AG08396 (cell line): ENCODE data around the gene SORCS1.

Source experiments
- DNase-seq: peaks from one replicate; pipeline ENCODE4 v3.0.0; 2012; ENCODE audit warnings: low spot score, mixed read lengths

Gene SORCS1

DNA sequence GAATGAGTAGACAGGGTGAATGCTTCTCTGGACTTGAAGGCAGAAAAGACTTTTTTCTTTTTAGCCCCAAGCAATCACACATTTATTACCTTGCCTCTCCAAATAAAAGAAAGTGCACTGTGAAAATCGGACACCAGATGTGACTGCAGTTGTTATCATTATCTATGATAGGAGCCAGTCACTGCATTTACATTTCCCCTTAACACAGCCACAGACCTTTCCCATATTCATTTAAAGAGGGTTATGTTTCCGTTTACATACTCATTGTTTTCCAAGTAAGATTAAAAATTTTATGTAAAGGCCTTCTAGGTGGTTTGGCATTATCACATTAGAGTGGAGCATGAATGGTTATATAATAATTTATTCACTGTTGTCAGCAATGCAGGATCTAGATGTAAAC is 586.8 kb downstream of the SORCS1 start:
- DNase-seq, result no peak

DNA sequence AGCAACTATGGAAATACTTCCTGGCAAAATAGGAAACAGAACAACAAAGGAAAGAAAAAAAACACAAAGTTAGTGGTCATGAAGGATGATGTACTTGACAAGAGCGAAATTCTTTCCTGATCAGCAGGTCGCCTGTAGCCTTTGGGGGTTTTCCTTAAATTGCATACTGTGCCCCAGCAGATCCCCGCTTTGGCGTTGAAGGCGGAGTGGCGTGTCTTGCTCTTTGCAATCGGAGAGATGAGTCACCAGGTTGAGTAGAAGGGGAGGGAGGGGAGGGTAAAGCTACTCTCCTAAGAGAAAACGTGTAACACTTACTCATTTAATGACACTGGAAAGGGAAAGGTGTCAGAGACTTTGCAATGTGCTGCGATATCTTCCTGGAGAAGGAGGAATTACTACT is 587.2 kb downstream of the SORCS1 start:
- DNase-seq, result no peak

DNA sequence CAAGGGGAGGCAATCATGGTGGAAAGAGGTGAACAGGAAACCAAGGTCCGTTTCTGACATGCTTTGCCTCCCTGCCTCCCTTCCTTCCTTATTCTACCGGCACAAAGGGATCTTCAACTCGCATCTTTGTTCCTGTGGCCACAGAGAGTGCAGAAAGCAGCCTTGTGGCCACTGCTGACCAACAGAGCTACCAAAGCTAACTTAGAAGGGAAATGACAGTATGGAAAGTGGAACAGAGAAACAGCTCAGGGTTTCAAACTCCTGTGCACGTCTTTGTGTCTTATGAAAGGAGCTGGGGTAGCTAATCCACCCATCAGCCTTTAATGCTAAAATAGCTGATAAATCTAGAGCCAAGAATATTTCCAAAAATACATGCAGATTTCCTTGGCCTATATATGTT is 588.0 kb downstream of the SORCS1 start:
- DNase-seq, result no peak

DNA sequence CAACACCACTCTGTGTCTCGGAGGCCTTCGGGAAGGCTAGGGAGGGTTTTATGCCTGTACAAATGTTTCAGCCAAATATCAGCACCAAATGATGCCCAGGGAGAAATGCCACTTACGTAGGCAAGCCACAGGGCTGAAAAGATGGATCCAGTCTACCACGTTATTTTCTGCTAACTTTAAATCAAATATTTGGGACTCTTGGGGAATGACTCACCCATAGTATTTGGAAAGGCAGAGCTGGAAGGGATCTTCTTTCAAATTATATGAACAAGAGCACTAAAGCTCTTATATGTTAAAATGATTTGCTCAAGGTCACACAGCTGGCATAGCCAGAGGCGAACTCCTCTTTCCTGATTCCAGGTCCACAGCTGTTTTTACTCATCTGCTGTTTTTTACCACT is 591.4 kb downstream of the SORCS1 start:
- DNase-seq, result no peak

DNA sequence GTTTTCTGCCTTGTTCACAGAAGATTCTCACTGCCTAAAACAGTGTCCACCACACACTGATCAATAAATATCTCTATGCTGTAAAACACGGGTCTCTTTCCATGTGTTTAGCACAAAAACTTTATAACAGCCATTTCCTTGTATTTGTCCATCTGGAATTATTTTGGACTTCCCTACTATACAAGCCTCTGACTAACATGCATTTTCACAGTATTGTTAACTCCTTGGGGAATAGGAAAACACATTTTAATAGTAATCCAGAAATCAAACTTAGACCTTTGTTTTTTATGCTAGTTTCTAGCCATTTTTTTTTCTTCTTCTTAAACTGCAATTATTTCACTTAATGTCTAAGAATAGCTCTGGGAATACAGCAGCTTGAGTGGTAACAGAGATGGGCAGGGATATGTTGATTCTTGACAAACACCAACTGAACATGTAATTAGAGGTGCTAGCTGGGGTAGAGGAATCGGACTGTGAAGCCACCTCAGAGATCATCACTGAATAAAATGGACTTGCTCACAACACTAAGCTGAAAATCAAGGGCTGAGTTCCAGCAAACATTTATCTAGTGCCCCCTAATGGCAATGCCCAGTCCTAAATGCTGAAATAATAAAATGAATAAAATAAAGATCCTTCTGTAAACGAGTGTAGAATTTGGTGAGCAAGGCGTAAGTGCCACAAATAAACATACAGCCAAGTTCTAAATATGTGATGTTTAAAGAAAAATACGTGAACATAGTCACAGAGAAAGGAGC is 593.1 kb downstream of the SORCS1 start:
- DNase-seq, result no peak

DNA sequence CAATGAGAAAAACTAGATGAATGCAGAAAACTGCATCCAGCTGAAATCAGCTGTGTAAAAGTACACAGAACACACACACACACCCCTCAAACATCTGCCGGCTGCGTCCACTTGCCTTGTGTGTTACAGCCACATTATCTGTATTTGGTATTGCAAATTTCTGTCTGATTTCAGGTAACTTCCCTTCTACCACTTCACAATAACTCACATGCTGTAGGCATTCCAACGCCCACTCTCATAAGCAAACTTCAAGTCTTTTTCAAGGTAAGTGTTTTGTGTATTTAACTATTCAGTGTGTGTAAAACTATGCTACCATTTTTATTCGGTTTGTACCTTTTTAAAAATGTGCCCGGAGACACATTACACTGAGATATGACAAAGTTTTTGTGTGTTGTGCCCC is 594.2 kb downstream of the SORCS1 start:
- DNase-seq, result no peak

DNA sequence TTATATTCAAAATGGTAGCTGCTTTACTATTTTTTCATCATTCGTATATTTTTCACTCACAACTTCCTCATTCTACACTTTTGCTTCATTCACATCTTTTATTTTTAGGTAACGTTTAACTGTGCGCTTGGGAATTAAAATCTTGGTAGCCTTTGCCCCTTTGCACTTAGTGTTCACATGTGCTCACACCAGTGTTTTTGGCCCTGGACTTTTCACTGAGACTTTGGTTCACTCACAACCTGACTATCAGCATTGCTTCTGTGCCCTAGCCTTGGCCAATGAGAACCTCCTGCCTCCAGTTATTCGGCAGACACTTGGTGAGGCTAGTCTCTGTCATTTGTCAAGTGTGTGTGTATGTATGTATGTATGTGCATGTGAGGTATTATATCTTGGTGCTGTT is 596.9 kb downstream of the SORCS1 start:
- DNase-seq, result no peak

DNA sequence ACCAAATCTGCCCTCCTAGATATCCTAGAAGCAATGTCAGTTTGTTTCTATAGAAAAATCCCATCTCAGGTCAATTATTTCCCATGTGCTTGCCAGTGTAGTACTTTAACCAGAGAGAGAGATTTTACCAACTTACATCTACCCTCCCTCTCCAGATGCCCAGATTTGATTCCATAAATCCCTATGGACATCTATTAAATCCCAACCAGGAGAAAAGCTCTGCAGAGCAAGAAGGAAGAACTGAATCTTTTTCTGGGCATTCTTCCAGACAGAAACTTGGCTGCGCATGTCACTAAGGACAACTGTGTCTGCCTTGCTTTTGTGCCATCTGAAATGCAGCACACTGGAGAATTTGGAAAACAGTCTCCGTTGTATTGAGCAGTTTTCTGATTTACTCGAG is 597.6 kb downstream of the SORCS1 start:
- no peak for DNase-seq

DNA sequence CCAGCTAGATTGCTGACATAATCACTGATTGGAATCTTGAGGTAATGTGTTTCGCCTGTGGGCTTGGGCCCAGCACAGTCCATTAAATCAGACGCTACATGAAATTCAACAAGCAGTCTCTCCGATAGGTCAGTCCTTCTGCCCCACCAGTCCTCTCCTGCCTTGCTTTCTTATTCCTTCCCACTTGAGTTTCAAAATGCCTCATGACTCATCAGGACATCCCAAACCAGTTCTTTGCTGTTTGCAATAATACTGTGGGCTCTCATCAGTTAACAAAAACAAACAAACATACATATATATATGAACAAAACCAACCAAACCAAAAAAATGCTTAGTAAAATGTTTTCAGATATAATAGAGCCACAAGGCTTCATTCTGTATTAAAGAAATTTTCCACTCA is 599.0 kb downstream of the SORCS1 start:
- DNase-seq, result no peak

DNA sequence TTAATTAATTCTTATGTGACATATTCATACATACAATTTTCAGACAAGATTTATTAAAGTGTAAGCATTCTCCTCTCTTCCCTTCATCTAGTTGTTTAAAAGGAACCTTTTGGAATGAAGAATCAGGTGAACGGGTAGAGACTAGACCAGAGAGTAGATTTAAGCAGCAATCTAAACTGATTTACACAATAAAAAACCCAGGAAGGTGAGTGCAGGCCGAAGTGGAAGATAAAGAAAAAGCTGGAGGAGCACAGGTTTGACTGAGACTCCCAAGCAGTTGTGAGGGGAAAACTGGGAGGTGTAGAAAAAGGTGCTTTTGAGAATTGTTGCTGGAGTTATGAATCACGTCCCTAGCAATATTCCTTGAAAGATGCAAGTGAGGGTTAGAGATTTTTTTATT is 601.1 kb downstream of the SORCS1 start:
- DNase-seq, result no peak

DNA sequence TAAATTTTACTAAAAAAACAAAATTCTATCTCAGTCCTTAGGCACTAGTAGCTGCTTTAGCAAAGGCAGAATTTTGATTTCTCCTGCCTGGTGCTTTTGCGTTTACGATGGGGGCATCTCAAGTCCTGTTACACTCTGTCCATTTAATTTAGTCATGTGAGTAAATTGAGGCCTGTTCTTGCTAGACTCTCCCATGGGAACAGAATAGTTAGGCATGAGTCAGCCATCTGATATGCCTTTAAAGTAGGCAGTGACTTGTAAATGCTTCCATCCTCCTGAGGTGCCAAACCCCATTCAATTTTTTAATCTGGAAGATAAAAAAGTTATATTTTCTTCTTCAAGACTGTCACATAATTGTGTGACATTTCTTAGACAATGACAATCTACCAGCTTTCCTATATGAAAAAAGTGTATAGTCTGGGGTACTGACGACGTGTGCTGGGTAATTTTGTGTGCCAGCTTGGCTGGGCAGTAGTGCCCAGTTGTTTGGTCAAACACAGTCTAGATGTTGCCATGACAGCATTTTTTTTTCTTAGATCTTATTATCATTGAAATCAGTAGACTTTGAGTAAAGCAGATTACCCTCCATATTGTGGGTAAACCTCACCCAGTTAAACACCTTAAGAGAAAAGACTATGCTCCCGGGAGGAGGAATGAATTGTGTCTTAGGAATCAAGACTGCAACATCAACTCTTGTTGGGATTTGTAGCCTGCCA is 603.4 kb downstream of the SORCS1 start:
- no peak for DNase-seq

DNA sequence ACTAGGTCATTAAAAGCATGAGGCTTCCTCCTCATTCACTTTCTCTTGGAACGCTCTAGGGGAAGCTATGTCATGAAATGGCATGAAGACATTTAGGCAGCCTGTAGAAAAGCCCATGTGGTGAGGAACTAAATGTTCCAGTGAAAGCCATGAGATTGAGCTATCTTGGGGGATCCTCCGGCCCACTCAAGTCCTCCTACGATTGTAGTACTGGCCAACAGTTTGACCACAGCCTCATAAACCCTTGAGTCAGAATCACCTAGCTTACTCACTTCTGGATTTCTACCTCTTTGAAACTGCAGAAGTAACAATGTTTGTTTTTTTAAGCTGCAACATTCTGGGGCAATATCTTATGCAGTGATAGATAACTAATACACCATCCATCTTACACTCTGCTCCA is 605.1 kb downstream of the SORCS1 start:
- DNase-seq, result no peak

DNA sequence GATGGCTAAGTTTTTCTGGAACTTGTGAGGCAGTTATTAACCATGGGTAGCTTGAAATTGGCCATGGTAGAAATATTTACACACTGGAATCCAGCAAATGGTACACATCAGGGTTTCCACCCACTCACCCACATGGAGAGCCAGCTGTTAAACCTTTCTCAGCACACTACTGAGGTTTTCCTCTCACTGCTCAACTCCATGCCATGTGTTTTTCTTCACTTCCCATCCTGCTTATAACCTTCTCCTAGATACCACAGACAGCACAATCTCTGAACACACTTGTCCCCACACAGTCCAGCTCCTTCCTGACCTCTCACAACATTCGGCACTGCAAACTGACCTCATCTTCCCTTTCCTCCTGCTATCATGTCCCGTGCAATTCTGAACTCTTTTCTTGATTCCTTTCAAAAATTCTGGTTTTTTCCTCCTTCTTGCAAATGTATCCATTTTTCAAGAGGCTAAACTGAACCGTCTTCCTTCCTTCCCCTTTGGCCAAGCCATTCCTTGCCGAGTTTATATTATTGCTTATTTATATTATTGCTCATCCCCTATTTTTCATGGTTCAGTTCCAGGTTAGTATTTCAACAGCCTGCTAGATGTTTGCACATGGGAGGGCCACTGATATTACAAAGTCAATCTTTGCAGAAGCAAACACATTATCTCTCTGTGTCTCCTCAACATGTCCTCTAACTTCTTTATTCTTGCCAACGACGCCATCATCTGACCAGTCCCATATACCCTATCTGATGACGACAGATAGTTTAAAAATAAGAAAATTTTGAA is 606.4 kb downstream of the SORCS1 start:
- DNase-seq, result no peak

DNA sequence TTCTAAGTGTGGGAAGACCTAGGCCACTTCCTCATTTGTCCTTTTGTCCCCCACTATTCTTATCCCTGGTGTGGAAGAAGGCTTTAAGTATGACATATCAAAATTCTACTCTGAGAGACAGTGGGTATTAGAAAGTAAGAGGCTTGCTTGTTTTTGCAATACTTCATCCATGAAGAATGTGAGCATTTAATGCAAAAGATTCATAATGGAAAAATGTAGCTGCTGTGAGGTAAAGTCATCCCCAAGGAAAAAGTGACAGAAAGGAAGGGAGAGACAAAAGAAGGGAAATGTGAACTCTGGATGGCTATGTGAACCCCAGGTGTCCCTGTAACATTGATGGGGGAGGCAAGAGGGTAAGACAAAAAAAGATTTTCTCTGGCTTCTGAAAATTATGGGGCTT is 607.5 kb downstream of the SORCS1 start:
- no peak for DNase-seq

DNA sequence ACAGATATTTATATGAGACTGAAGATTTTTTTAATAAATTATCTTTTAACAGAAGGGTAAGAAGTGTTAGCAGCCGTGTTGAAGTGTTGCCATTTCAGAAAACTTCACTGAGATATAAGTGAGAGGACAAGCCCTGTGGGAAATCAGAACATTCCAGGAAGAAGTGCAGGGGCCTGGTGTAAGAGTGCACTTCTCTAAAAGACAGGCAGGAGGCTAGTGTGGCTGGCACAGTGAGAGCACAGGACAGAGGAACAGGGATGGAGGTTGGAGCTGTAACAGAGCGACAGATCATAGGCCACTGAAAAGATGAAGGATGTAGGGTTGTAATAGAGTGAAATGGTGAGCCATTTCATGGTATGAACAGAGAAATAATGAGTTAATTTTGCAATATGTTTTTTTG is 608.9 kb downstream of the SORCS1 start:
- DNase-seq, result no peak

DNA sequence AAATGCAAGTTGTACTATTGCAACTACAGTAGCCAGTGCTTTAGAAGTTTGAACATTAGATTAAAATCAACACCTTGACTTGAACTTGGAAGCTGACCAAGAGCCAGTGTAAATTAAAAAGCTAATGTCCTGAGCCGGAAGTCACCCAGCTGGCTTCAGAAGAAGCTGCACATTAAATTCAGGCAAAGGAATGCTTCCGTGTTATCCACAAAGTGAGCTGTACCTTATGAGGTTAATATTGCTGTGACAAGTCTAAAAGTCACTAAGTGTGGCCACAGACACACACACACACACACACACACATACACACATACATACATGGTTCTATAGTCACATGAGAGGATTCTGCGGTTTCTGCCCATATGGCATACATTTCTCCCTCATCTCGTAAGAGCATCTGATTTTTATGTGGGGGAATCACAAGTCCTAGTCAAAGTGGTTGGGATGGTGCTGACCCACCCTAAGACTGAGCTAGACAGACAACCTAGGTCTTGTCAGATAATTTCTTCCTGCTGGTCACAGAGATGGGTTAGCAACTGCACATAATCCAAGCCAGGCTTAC is 612.9 kb downstream of the SORCS1 start:
- no peak for DNase-seq

DNA sequence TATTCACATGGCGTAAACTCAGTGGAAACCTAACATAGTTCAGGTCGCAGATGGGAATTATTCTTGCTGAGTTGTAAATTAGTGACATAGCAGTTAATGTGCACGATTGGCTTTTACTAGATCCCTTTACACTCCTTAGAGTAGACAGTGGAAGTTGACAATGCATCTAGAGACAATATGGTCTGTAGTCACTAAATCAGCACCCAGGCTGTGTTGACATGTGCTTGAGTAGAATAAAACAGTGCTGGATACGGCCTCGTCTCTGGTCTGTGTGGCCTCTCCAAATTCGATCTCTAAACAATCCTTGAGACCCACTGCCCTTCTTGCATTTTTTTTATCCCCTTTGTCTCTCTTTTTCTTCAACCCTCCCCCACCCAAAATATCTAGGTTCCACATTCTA is 615.7 kb downstream of the SORCS1 start:
- no peak for DNase-seq

DNA sequence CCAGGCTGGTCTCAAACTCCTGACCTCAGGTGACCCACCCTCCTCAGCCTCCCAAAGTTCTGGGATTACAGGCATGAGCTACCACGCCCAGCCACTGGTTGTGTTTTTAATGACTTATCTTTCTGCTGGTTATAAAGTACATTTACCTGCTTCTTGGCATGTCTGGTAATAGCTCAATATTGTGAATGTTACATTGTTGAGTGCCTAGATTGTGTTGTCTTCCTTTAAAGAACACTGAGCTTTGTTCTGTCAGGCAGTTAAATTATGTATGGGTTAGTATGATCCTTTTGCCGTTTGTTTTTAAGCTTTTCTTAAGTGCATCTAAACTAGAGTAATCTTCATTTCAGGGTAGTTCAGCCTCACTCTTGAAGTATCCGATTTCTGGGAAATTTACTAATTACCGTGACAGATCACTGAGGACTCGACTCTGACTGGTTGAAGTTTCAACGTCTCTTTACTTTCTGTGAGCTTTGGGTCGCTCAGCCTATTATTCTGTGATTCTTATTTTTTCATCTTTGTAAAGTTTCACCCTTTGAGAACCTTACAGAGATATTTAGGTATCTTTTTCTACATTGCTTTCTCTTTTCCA is 617.4 kb downstream of the SORCS1 start:
- DNase-seq, result no peak

DNA sequence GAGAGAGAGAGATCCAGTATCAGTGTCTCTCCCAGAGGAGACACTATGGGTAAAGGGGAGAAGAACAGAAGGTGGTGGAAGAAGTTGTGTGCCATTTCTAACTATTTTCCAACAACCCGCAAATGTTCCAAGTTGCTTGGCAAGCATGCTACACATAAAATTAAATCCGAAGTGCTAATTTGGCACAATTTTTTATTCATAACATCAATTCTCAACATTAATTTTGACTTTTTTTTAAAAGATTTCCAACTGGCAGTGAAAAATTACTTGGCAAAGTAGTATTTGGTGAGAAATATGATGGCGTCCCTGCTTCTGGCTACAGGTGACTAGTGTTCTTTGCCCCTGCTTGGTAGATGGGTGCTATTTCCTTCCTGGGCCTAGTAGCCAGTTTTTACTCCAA is 622.0 kb downstream of the SORCS1 start:
- DNase-seq, result no peak

DNA sequence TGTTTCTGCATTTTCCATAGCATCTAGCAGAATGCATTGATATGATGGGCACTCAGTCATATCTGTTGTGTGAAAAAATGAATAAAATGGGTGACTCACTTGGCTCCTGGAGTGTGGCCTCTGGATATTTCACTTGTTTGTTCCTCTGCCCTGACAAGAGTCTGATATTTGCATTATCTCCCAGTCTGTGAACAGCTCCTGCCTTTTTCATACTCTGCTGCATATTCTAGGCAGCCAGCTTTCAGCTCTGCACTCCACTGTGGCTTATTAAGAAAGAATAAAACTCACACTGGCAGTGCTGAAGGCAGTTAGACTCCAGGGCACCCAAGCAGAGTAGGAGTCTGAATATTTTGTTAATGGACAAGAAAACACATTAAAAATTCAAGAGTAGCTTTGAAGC is 623.9 kb downstream of the SORCS1 start:
- DNase-seq, result no peak

DNA sequence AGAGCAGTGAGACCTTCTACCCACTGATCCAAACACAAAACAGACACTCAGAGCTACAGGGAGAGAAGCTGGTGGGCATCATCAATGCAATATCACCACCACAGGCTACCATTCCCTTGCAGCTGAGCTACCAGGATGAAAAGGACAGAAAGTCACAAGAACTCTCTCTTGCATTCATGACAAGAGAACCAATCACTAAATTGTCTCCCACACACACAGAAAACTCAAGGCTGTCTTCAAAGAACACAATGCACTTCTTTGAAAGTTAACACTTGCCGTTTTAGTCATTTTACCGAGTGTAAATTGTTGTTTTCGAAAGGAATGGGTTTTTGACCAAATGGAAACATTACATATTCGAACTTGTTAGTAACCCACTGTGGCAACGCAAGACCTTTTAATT is 626.6 kb downstream of the SORCS1 start:
- DNase-seq, result no peak

DNA sequence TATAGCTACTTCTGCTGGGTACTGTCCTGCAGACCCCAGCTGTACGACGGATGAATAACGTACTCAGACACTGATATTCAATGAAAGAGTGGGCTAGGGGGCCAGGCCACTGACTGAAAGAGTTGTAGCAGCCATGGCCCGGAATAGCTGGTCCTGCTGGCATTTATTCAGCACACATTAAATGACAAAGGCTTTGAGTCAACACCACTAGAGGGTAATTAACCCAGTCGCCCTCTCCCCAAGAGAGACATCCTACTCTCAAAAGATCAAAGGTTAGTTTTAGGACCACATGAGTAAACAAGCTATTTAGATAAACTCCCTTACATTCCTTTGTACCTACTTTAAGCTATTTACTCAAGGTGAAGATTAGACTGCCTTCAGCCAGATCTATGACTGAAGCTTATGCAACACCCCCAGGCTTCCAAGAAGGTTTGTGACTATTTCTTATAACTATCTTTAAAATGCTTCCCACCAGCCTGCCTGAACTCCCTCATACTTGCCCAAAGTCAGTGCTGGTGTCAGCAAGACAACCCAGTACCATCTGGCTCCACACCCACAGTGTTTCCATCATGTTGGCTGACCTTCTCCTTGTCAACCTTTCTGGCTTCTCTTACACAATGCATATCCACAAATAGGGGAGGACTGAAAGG is 629.1 kb downstream of the SORCS1 start:
- no peak for DNase-seq
